HepG2 (cell line): ENCODE results near the gene HLA-DMB. TPM values are rescaled to one million over a fixed set of nuclear protein-coding genes. Genes with fewer than 3 reads are reported as not detected.
A peak's percentile ranks its signal among the peaks of the same experiment; 100 is the strongest.

ENCODE experiments used
- ARNT ChIP-seq: fragments of 450-650 bp; IDR thresholded peaks from 2 replicates; pipeline ENCODE4 v1.6.1; 2017
- BATF2 ChIP-seq: sonication (generic); formaldehyde crosslinking; IDR thresholded peaks from 2 replicates; pipeline ENCODE4 v1.8.0; 2022; ENCODE audit warnings: mild to moderate bottlenecking, missing genetic modification reagents, moderate library complexity
- DPF2 ChIP-seq: sonication (generic); formaldehyde crosslinking; IDR thresholded peaks from 2 replicates; pipeline ENCODE4 v1.4.0; 2020; ENCODE audit warnings: mild to moderate bottlenecking, low read depth, missing genetic modification reagents, borderline replicate concordance
- DZIP1 ChIP-seq: sonication (generic); formaldehyde crosslinking; IDR thresholded peaks from 2 replicates; pipeline ENCODE4 v1.5.0; 2020; ENCODE audit warnings: mild to moderate bottlenecking, missing genetic modification reagents
- FOXK1 ChIP-seq: sonication (generic); formaldehyde crosslinking; IDR thresholded peaks from 2 replicates; pipeline ENCODE4 v1.4.0; 2020; ENCODE audit warnings: low read depth, missing genetic modification reagents, borderline replicate concordance
- FOXM1 ChIP-seq: sonication (generic); formaldehyde crosslinking; IDR thresholded peaks from 2 replicates; pipeline ENCODE4 v1.5.0; 2020; ENCODE audit warnings: missing genetic modification reagents
- GABPA ChIP-seq, 2 experiments: IDR thresholded peaks; 2 replicates each; pipeline ENCODE4 v1.6.1; 2011 to 2016; ENCODE audit warnings: low read depth in 2 of 2, low read length in 1 of 2, missing biosample characterization in 1 of 2, missing genetic modification characterization in 1 of 2
- NR0B2 ChIP-seq: sonication (generic); formaldehyde crosslinking; IDR thresholded peaks from 2 replicates; pipeline ENCODE4 v1.4.0; 2020; ENCODE audit warnings: mild to moderate bottlenecking, missing genetic modification reagents
- PAF1 ChIP-seq: IDR thresholded peaks from 2 replicates; pipeline ENCODE4 v1.6.1; 2016; ENCODE audit warnings: missing genetic modification reagents, missing compliant biosample characterization
- POGK ChIP-seq: sonication (generic); formaldehyde crosslinking; conservative IDR thresholded peaks from 2 replicates; pipeline ENCODE4 v1.8.0; 2022; ENCODE audit warnings: mild to moderate bottlenecking, moderate library complexity, missing genetic modification reagents
- TOE1 ChIP-seq: sonication (generic); formaldehyde crosslinking; IDR thresholded peaks from 2 replicates; pipeline ENCODE4 v1.4.0; 2020; ENCODE audit warnings: mild to moderate bottlenecking, missing genetic modification reagents
- ZBTB14 ChIP-seq: sonication (generic); formaldehyde crosslinking; IDR thresholded peaks from 2 replicates; pipeline ENCODE4 v1.4.0; 2020; ENCODE audit warnings: missing genetic modification reagents
- ZBTB46 ChIP-seq: sonication (generic); formaldehyde crosslinking; IDR thresholded peaks from 2 replicates; pipeline ENCODE4 v1.4.0; 2020; ENCODE audit warnings: mild to moderate bottlenecking, missing genetic modification reagents, borderline replicate concordance
- ZFP1 ChIP-seq: IDR thresholded peaks from 2 replicates; pipeline ENCODE4 v1.6.1; 2016
- ZFX ChIP-seq: sonication (generic); formaldehyde crosslinking; IDR thresholded peaks from 2 replicates; pipeline ENCODE4 v1.4.0; 2020; ENCODE audit warnings: mild to moderate bottlenecking, low read depth, missing genetic modification reagents, moderate library complexity
- ZMAT5 ChIP-seq: sonication (generic); formaldehyde crosslinking; IDR thresholded peaks from 2 replicates; pipeline ENCODE4 v1.5.0; 2020; ENCODE audit warnings: mild to moderate bottlenecking, low read depth, missing genetic modification reagents, borderline replicate concordance
- ZNF510 ChIP-seq: sonication (generic); formaldehyde crosslinking; IDR thresholded peaks from 2 replicates; pipeline ENCODE4 v1.4.0; 2020; ENCODE audit warnings: low read depth, mild to moderate bottlenecking, missing genetic modification reagents
- ZNF703 ChIP-seq: sonication (generic); formaldehyde crosslinking; IDR thresholded peaks from 2 replicates; pipeline ENCODE4 v1.5.1; 2020; ENCODE audit warnings: missing genetic modification reagents, mild to moderate bottlenecking, moderate library complexity, borderline replicate concordance
- ZNF704 ChIP-seq: sonication (generic); formaldehyde crosslinking; IDR thresholded peaks from 2 replicates; pipeline ENCODE4 v1.8.1; 2023; ENCODE audit warnings: mild to moderate bottlenecking, inconsistent platforms, moderate library complexity, missing genetic modification reagents, borderline replicate concordance
- polyA plus RNA-seq, 8 experiments: library from polyadenylated mRNA; depleted of rRNA in 3 of 8; stranded (reverse) in 7 of 8; unstranded in 1 of 8; fragments of >200 nt; fragmentation: Illumina TruSeq in 4 of 8; extraction: Trizol in 4 of 8; gene quantifications; 2 replicates each; pipeline versions ENCODE4 v1.2.1 to v1.2.3, GENCODE V29; 2011 to 2016; ENCODE audit warnings: low read depth in 4 of 8, missing spikeins in 1 of 8, mixed read lengths in 1 of 8; ENCODE audit not compliant: insufficient read depth in 1 of 8
- total RNA-seq, 5 experiments: library from RNA; depleted of rRNA; stranded (reverse); fragments of >200 nt; fragmentation: Illumina TruSeq; extraction: Trizol; gene quantifications; 2 replicates each; pipeline ENCODE4 v1.2.3, GENCODE V29; 2016; ENCODE audit warnings: low read depth in 1 of 5

Gene HLA-DMB
- total and polyA plus RNA-seq, 2 of the 13 experiments (the other 11 are each of a cell fraction or from before 2014, with no cell fraction given), result not detected

GRCh38 chr6:32971242-32971580, 30.4 kb upstream of the HLA-DMB start (continued):
- 0 out of 2 replicates have a peak, but pooled peaks have one; percentile 9 for TF ChIP-seq ZNF704 (CRISPR knock-in tag)
- no peak for TF ChIP-seq BATF2 (CRISPR knock-in tag)
- TF ChIP-seq DZIP1 (CRISPR knock-in tag), result no peak
- TF ChIP-seq ARNT, result no peak
- no peak for TF ChIP-seq ZMAT5
- TF ChIP-seq POGK, result no peak; the same call in 1 of the 2 replicates
- TF ChIP-seq GABPA (IDR thresholded peaks at IDR 0.05; ENCODE audit: low read depth, low read length), result no peak
- TF ChIP-seq GABPA (CRISPR knock-in tag; IDR thresholded peaks at IDR 0.05; ENCODE audit: low read depth), result peak; percentile 33; the same call in 1 of the 2 replicates
- TF ChIP-seq NR0B2, result no peak
- no peak for TF ChIP-seq TOE1
- no peak for TF ChIP-seq FOXK1 (CRISPR knock-in tag)
- no peak for TF ChIP-seq ZBTB14 (CRISPR knock-in tag)
- TF ChIP-seq ZNF703 (CRISPR knock-in tag), result peak; percentile 86
- peak; percentile 42; the same call in 1 of the 2 replicates for TF ChIP-seq DPF2 (CRISPR knock-in tag)
- TF ChIP-seq ZFP1 (CRISPR knock-in tag), result no peak
- TF ChIP-seq ZBTB46 (CRISPR knock-in tag), result no peak; the same call in 1 of the 2 replicates
- no peak for TF ChIP-seq PAF1 (CRISPR knock-in tag)
- no peak for TF ChIP-seq FOXM1 (CRISPR knock-in tag)
- no peak for TF ChIP-seq ZNF510 (CRISPR knock-in tag)
- TF ChIP-seq ZFX (CRISPR knock-in tag), result no peak; the same call in 1 of the 2 replicates
